ES-I3 (cell line): ENCODE data around the gene MTCP1.

Source experiments
- H3K36me3 ChIP-seq: 2 replicates; pipeline ENCODE4 v1.6.1; 2013; ENCODE audit warnings: mild to moderate bottlenecking, low read length, control low read depth, moderate library complexity; ENCODE audit not compliant: insufficient read depth
- H3K4me1 ChIP-seq: 2 replicates; pipeline ENCODE4 v1.6.1; 2013; ENCODE audit warnings: mild to moderate bottlenecking, control low read depth, low read length; ENCODE audit not compliant: insufficient read depth
- H3K9ac ChIP-seq: 2 replicates; pipeline ENCODE4 v1.6.1; 2013; ENCODE audit warnings: low read depth, mild to moderate bottlenecking, low read length, moderate library complexity
- H3K9me3 ChIP-seq: 2 replicates; pipeline ENCODE4 v1.6.1; 2013; ENCODE audit warnings: mild to moderate bottlenecking, low read length, moderate library complexity; ENCODE audit not compliant: control insufficient read depth, insufficient read depth

MTCP1 gene

GRCh38 chrX:155068165-155068564, 2.8 kb downstream of the MTCP1 start:
- peaks cover 9% of the 10 kb centered on the region; the same call in 1 of the 2 replicates for H3K4me1 ChIP-seq
- no peaks in the 10 kb centered on the region for H3K9me3 ChIP-seq
- no peaks in the 10 kb centered on the region; the same call in 1 of the 2 replicates for H3K36me3 ChIP-seq
- H3K9ac ChIP-seq: no peak overlapping the region

GRCh38 chrX:155065035-155065734, 5.8 kb downstream of the MTCP1 start:
- H3K4me1 ChIP-seq: peaks cover 9% of the 10 kb centered on the region; the same call in 1 of the 2 replicates
- H3K9ac ChIP-seq: no peak overlapping the region
- no peaks in the 10 kb centered on the region for H3K36me3 ChIP-seq
- H3K9me3 ChIP-seq: no peaks in the 10 kb centered on the region

- Histone ChIP-seq H3K9ac (no peak overlapping the region), H3K4me1 (peaks cover 10% of the 10 kb centered on the region; the same call in 1 of the 2 replicates), H3K9me3 (no peaks in the 10 kb centered on the region), H3K36me3 (no peaks in the 10 kb centered on the region)
These were observed 9.2 kb downstream of the MTCP1 start for GRCh38 chrX:155061760-155062159.

GRCh38 chrX:155056877-155057792, 13.8 kb downstream of the MTCP1 start:
- no peaks in the 10 kb centered on the region for H3K36me3 ChIP-seq
- peak overlapping the region; percentile 29; the same call in 1 of the 2 replicates for H3K9ac ChIP-seq
- H3K9me3 ChIP-seq: no peaks in the 10 kb centered on the region
- 0 out of 2 replicates have a peak, but pooled peaks cover 7% of the 10 kb centered on the region for H3K4me1 ChIP-seq

GRCh38 chrX:155056471-155056870, 14.5 kb downstream of the MTCP1 start:
- Histone ChIP-seq H3K36me3 (no peaks in the 10 kb centered on the region), H3K9me3 (no peaks in the 10 kb centered on the region), H3K9ac (no peak overlapping the region), H3K4me1 (0 out of 2 replicates have a peak, but pooled peaks cover 7% of the 10 kb centered on the region)

- no peak overlapping the region for H3K9ac ChIP-seq
- 0 out of 2 replicates have a peak, but pooled peaks cover 7% of the 10 kb centered on the region for H3K4me1 ChIP-seq
- no peaks in the 10 kb centered on the region for H3K36me3 ChIP-seq
- H3K9me3 ChIP-seq: no peaks in the 10 kb centered on the region
These were observed 15.4 kb downstream of the MTCP1 start for GRCh38 chrX:155055494-155055893.

- H3K4me1 ChIP-seq: 0 out of 2 replicates have a peak, but pooled peaks cover 7% of the 10 kb centered on the region
- no peaks in the 10 kb centered on the region for H3K9me3 ChIP-seq
- no peaks in the 10 kb centered on the region for H3K36me3 ChIP-seq
- no peak overlapping the region for H3K9ac ChIP-seq
These were observed 16.7 kb downstream of the MTCP1 start for GRCh38 chrX:155054255-155054654.

- Histone ChIP-seq H3K4me1 (0 out of 2 replicates have a peak, but pooled peaks cover 7% of the 10 kb centered on the region), H3K36me3 (no peaks in the 10 kb centered on the region), H3K9ac (no peak overlapping the region), H3K9me3 (no peaks in the 10 kb centered on the region)
These were observed 17.3 kb downstream of the MTCP1 start for GRCh38 chrX:155053656-155054055.

- H3K9me3 ChIP-seq: no peaks in the 10 kb centered on the region
- 0 out of 2 replicates have a peak, but pooled peaks cover 7% of the 10 kb centered on the region for H3K4me1 ChIP-seq
- H3K9ac ChIP-seq: no peak overlapping the region
- no peaks in the 10 kb centered on the region for H3K36me3 ChIP-seq
These were observed 18.0 kb downstream of the MTCP1 start for GRCh38 chrX:155052738-155053498.

- H3K9ac ChIP-seq: no peak overlapping the region
- H3K36me3 ChIP-seq: no peaks in the 10 kb centered on the region
- no peaks in the 10 kb centered on the region for H3K4me1 ChIP-seq
- H3K9me3 ChIP-seq: no peaks in the 10 kb centered on the region
These were observed 21.8 kb downstream of the MTCP1 start for GRCh38 chrX:155048977-155049619.

- H3K4me1 ChIP-seq: no peaks in the 10 kb centered on the region
- H3K9me3 ChIP-seq: no peaks in the 10 kb centered on the region
- H3K9ac ChIP-seq: no peak overlapping the region
- no peaks in the 10 kb centered on the region for H3K36me3 ChIP-seq
These were observed 24.0 kb downstream of the MTCP1 start for GRCh38 chrX:155046811-155047528.

- no peaks in the 10 kb centered on the region for H3K4me1 ChIP-seq
- no peaks in the 10 kb centered on the region for H3K36me3 ChIP-seq
- H3K9ac ChIP-seq: no peak overlapping the region
- H3K9me3 ChIP-seq: no peaks in the 10 kb centered on the region
These were observed 24.7 kb downstream of the MTCP1 start for GRCh38 chrX:155046129-155046810.

- H3K9me3 ChIP-seq: no peaks in the 10 kb centered on the region
- H3K36me3 ChIP-seq: no peaks in the 10 kb centered on the region
These were observed 35.2 kb downstream of the MTCP1 start for GRCh38 chrX:155035688-155036087.

More at GRCh38 chrX:155035688-155036087, 35.2 kb downstream of the MTCP1 start:
- Histone ChIP-seq H3K4me1 (no peaks in the 10 kb centered on the region), H3K9ac (no peak overlapping the region)
